HG02642 (cell line): Measurements from ENCODE around the gene GTF2F1.
"Not testable (repeated sequence)": the region's sequence is repeated elsewhere in the genome, so short reads cannot be mapped to it uniquely, and the experiment has no call there.

Source experiments
- ATAC-seq: cut with Tn5 transposase; IDR thresholded peaks from one replicate; pipeline ENCODE4 v1.9.1; 2021; ENCODE audit warnings: mild to moderate bottlenecking; ENCODE audit not compliant: unreplicated experiment, poor library complexity

Gene GTF2F1

DNA sequence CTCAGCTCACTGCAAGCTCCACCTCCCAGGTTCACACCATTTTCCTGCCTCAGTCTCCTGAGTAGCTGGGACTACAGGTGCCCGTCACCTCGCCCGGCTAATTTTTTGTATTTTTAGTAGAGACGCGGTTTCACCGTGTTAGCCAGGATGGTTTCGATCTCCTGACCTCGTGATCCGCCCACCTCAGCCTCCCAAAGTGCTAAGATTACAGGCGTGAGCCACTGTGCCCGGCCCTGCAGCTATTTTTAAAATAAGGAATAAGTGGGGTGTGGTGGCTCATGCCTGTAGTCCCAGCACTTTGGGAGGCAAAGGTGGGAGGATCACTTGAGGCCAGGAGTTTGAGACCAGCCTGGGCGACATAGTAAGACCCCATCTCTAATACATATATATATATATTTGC, 32.5 kb downstream of the GTF2F1 start:
- ATAC-seq, result not testable (repeated sequence)

GRCh38 chr19:6359568-6360341, 33.2 kb downstream of the GTF2F1 start:
- ATAC-seq, result no peak

- no peak for ATAC-seq
Measured at GRCh38 chr19:6358003-6358402, 35.0 kb downstream of the GTF2F1 start.

- no peak for ATAC-seq
Measured at GRCh38 chr19:6357174-6357573, 35.8 kb downstream of the GTF2F1 start.

DNA sequence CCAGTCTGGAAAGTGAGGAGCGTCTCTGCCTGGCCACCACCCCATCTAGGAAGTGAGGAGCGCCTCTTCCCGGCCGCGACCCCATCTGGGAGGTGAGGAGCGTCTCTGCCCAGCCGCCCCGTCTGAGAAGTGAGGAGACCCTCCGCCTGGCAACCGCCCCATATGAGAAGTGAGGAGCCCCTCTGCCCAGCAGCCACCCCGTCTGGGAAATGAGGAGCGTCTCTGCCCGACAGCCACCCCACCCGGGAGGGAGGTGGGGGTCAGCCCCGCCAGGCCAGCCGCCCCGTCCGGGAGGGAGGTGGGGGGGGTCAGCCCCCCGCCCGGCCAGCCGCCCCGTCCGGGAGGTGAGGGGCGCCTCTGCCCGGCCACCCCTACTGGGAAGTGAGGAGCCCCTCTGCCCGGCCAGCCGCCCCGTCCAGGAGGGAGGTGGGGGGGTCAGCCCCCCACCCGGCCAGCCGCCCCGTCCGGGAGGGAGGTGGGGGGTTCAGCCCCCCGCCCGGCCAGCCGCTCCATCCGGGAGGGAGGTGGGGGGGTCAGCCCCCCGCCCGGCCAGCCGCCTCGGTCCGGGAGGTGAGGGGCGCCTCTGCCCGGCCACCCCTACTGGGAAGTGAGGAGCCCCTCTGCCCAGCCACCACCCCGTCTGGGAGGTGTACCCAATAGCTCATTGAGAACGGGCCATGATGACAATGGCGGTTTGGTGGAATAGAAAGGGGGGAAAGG, 37.5 kb downstream of the GTF2F1 start:
- ATAC-seq, result not testable (repeated sequence)

DNA sequence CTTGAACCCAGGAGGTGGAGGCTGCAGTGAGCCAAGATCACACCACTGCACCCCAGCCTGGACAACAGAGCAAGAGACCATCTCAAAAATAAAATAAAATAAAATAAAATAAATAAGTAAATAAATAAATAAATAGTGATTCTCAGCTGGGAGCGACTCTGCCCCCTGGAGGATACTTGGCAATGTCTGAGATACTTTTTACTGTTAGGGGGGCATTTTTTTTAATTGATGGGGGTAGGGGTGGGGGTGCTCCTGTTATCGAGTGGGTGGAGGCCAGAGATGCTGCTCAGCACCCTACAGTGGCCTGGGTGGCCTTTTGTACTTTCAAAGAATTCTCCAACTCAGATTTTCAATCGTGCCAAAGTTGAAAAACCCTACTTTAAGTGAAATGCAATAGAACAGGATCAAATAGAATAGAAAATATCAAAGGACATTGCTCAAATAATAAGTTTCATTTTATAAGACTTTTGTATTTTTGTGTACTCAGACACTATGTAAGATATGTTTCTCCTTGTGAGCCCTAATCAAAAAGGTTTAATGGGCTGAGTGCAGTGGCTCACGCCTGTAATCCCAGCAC, 38.8 kb downstream of the GTF2F1 start:
- ATAC-seq, result no peak

GRCh38 chr19:6352381-6353165, 40.4 kb downstream of the GTF2F1 start:
- no peak for ATAC-seq

DNA sequence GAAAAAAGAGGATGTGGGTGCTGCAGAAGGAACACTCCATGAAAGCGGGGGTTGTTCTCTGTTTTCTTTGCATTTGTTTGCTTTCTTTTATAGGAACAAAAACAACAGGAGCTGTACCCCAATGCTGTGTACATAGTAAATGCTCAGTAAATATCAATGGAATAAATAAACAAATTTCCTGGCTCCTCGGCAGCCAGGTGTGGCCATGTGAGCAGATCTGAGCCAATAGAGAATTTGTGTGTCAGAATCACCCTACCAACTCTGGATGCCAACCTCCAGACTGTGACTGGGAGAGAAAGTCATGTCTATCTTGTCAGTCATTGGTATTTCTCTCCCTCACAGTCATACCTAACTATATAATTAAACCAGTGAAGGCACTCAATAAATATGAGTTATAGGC, 42.3 kb downstream of the GTF2F1 start:
- ATAC-seq, result no peak

- not testable (repeated sequence) for ATAC-seq
Measured at GRCh38 chr19:6349271-6349670, 43.7 kb downstream of the GTF2F1 start.

- ATAC-seq, result no peak
Measured at GRCh38 chr19:6343462-6343861, 49.5 kb downstream of the GTF2F1 start.

- ATAC-seq, result no peak
Measured at GRCh38 chr19:6340493-6341201, 52.3 kb downstream of the GTF2F1 start.

DNA sequence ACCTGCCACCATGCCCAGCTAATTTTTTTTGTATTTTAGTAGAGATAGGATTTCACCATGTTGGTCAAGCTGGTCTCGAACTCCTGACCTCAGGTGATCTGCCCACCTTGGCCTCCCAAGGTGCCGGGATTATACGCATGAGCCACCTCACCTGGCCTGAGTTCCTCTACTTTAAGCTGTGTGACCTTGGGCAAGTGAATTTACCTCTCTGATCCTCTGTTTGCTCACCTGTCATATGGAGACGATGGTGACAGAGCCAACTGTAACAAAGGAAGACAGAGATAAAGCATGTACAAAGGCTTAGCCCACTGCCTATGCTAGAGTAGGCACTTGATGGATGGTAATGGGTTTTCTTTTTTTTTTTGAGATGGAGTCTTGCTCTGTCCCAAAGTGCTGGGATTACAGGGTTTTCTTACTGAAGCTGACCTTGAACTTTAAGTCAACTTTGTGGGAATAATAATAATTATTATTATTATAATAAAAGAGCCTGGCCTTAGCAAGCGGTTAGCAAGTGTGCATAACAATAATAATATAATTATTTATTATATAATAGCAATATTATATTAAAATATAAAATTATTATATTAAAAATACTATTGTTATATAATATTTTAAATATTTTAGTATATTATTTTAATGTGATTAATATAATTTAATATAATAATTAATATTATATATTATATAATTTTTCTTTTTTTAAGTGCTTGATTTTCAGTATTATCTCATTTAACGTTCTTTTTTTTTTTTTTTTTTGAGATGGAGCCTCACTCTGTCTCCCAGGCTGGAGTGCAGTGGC, 58.3 kb downstream of the GTF2F1 start:
- ATAC-seq, result no peak

DNA sequence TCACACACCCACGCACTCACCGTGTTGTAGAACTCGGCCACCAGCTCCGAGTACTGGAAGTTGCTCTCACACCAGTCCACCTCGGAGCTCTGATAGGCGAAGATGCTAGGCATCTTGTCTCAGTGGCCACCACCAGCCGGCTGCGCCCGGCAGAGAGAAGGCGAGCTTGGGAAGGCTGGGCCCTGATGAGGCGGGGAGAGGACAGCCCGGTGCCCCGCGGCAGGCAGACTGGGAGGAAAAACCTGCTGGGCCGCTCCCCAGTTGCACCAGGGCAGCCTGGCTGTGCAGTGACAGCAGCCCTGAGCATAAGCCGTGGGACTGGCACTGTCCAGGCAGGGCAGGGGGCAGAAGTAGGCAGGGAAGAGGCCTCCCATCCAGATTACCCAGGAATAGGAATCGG, 59.5 kb downstream of the GTF2F1 start, which contains the start of gene ACER1:
Gene ACER1, minus strand, starts transcription at position 174 of the 400 bp plus-strand sequence. Its CDS starts 61 bp downstream, at position 113.
- ATAC-seq, result no peak
